ENCODE data around the gene RGMB.

Gene RGMB

DNA sequence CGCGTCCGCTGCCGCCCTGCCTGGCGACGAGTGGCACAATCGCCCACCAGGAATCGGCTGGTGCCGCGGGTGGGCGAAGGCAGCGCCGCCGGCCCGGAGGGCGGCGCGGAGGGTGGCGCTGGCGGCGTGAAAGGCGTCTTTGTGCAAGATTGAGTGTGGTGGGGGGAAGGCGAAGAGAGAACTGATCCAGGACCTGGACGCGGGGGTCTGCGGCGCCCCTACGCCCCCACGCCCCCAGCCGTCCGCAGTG is 4.6 kb upstream of the RGMB start:
- no peak for DNase-seq

GRCh38 chr5:98769210-98769958 is 4.1 kb upstream of the RGMB start:
- peak; percentile 61 for DNase-seq

GRCh38 chr5:98769959-98770208 is 3.6 kb upstream of the RGMB start:
- no peak for DNase-seq

GRCh38 chr5:98770209-98770910 is 3.1 kb upstream of the RGMB start:
- DNase-seq = peak; percentile 20

DNA sequence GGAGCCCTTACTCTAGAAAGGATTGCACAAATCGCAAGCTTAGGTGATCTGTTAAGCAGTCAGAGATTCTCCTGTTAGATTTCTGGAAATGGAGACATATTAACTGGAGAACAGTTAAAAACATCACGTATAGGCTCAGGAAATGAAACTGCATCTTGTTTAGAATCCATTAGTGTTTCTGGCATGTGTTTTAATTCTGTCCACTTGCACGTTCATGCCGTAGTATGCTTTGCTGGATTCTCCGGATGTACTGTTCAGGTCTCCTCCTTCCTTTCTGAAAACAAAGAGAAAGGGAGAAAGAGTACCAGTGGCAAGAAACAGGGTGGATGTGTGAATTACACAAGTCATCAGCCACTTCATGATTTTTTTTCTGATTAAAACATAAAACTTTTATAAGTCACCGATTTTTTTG is 2.5 kb upstream of the RGMB start:
- no peak for DNase-seq

- DNase-seq = peak; percentile 20
Observed at GRCh38 chr5:98771382-98772109, 1.9 kb upstream of the RGMB start.

- DNase-seq = peak; percentile 55
Observed at GRCh38 chr5:98772415-98773213, 849 bp upstream of the RGMB start.

- DNase-seq = no peak
Observed at GRCh38 chr5:98773214-98773463, 324 bp upstream of the RGMB start.

- DNase-seq = peak; percentile 56
Observed at GRCh38 chr5:98774192-98775033, 950 bp downstream of the RGMB start.

DNA sequence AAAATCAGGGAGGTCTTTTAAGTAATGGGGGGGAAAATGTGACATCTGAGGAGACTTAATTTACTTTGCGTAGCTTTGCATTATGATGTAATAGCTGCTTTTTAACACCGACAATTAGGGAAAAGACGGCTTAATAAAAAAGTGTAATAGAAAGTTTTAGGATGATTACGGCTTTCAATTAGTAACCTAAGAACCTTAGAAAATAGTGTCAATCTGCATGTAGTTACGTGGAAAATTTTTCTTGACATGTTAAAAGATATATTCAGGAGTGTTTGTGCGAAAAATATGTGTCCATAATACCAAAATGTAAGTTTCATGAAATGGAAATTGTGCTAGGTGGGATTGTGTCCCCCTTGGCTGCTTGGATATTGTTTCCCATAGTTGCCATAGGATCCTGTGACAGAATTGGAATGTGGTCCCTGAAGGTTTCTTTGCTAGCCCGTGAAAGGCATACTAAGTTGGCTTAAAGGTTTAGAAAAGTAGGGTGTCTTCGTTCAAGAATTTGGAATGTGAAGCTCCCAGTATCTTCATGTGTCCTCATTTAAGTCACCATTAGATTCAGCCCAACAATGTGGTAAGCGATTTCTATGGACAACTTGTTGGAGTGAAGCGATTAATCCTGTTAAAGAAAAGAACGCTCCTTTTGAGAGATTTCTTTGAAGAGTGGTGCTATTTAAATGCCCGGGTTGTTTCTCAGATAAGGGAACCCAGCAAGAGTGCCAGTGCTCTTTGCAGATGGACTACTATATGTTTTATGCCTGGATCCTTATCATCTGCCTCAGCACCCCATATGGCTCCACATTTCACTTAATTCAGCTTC is 2.0 kb downstream of the RGMB start:
- no peak for DNase-seq

- no peak for DNase-seq
Observed at GRCh38 chr5:98776066-98776705, 2.7 kb downstream of the RGMB start.

DNA sequence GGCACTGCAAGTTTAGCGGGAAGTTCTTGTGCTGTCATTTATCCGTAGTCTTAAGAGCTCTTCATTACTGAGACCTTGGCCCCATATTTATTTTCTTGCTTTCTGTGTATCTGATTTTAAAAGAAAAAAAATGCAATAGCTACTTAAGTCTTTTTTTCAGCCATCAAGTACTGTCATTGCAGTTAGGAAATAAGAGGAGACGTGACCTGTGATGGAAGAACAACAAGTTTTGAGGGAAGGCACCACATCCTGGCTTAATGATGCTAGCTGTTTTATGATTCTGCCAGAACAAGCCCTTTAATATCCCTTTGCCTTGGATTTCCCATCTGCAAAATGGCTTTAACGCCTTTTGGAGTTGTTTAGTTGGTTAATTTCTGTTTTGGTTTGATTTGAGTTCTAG is 3.8 kb downstream of the RGMB start:
- DNase-seq = no peak

DNA sequence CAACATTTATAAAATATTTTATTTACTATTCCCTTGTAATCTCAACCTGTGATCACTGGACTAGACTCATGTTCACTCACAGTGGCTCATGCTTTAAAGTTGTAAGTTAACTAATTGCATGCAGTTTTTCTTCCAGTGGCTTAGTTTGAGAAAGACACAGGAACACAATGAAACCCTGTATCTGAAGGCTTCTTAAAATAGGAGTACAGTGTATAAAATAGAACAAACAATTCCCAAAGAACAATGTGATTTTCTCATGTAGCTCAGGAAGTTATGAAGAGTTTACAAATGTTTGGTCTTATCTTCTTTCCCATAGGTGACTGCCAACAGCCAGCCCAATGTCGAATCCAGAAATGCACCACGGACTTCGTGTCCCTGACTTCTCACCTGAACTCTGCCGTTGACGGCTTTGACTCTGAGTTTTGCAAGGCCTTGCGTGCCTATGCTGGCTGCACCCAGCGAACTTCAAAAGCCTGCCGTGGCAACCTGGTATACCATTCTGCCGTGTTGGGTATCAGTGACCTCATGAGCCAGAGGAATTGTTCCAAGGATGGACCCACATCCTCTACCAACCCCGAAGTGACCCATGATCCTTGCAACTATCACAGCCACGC is 5.9 kb downstream of the RGMB start:
- DNase-seq = no peak

- no peak for DNase-seq
Observed at GRCh38 chr5:98780390-98780789, 6.9 kb downstream of the RGMB start.

DNA sequence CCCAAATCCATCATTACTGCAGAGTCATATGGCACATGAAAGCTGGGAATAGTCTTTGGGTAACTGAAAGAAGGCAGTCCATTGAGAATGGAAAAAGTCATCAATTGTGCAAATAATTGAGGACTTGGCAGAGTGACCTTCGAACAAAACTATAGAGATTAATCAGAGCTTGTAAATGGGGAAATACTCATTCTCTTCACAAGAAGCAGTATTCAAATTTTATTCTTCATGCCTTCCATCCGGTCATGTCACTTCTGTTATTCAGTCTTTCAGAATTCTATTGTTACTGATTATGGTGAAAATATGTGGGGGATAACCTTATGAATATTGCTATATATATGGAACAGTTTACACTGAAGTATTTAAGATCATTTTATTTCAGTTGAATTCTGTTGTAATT is 8.1 kb downstream of the RGMB start:
- no peak for DNase-seq

DNA sequence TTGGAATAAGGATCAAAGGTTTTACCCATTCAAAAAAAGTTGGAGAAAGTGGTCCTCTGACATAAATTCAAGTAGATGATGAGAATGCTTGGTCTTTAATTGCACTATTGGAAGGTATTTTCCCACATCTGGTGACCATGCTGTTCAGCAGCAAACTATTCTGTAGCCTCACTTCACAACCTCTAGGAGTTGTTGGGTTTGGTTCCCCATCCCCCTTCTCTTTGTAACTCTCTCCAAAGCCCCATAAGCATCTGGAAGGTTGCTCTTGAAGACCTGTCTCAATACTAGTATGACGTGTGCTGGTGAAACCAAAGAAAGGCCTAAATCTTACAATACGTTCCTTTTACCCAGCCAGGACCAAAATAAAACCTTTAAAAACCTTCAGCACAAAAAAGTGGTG is 8.5 kb downstream of the RGMB start:
- DNase-seq = no peak

GRCh38 chr5:98783051-98783649 is 9.7 kb downstream of the RGMB start:
- DNase-seq = no peak

DNA sequence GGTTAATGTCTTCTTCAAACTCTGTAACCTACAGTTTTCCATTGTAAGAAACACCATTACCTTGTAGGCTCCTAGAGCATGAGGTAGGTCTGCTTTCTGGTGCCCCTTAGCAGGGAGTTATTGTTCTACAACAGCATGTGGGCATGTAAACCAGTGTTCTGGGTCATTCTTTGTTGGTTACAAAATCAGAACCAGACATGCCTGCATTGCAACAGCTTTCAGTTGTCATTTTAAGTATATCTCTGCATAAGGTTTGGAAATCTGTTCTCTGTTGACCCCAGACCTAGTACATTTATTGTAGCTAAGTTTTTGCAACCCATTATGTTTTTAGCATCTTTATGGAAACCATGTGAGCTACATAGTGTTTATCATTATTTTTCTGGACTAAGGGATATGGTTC is 10.9 kb downstream of the RGMB start:
- DNase-seq = no peak

GRCh38 chr5:98785244-98785643 is 11.8 kb downstream of the RGMB start:
- DNase-seq = no peak

DNA sequence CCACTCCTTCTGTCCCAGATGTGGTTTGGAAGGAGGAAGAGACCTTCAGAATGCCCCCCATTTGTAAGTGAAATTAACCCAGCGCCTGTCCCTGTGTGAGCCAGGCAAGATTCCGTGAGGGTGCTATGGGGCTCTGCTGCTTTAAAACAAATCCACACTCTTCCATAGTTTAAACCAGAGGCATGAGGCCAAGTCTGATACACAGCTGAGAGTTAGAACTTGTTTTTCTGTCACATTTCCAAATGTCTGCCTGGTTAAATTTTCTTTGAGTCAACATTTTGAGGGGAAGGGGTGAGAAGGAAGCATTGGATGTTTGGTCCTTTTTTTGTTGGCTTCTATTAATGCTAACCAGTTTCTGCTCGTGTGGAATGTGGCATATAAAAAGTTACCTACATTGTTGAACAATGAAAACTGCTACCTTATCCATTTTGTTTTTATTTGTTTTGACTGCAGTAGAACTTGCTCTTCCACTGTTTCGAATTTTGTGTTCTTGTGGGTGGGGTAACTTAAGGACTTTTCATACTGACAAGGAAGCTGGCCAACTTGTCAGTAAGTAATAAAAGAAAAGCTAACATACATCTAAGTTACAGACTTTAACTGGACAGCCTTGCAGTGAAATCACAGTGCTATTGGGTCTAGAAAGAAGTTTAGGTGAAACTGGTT is 12.9 kb downstream of the RGMB start:
- DNase-seq = no peak

All from stimulated activated CD4-positive, alpha-beta T cell treated with anti-CD3 and anti-CD28 coated beads, Interleukin-4, amount 100 ng/mL, for 1 hour (primary cell).